Chondrocyte (in vitro differentiated cells): Measurements from ENCODE around the gene APOB. TPM values are rescaled to one million over a fixed set of nuclear protein-coding genes. Genes with fewer than 3 reads are reported as not detected.

Source experiments
- DNase-seq: peaks from one replicate; pipeline ENCODE4 v3.0.0; 2021; ENCODE audit warnings: mixed read lengths, low spot score
- H3K27ac Mint-ChIP-seq: one replicate; pipeline ENCODE4 v1.8.0; 2021; ENCODE audit warnings: mild to moderate bottlenecking, moderate library complexity, mixed read lengths; ENCODE audit not compliant: unreplicated experiment
- H3K27me3 Mint-ChIP-seq: 2 replicates; pipeline ENCODE4 v1.8.0; 2021; ENCODE audit warnings: low read depth, mixed read lengths
- H3K36me3 Mint-ChIP-seq: 2 replicates; pipeline ENCODE4 v1.8.0; 2021; ENCODE audit warnings: low read depth, mixed read lengths
- H3K4me1 Mint-ChIP-seq: 2 replicates; pipeline ENCODE4 v1.8.0; 2021; ENCODE audit warnings: low read depth, mild to moderate bottlenecking, mixed read lengths
- H3K4me3 Mint-ChIP-seq: one replicate; pipeline ENCODE4 v1.8.0; 2021; ENCODE audit warnings: mild to moderate bottlenecking, moderate library complexity, mixed read lengths; ENCODE audit not compliant: unreplicated experiment
- H3K9me3 Mint-ChIP-seq: 2 replicates; pipeline ENCODE4 v1.8.0; 2021; ENCODE audit warnings: low read depth, mixed read lengths
- total RNA-seq: library from RNA; stranded (reverse); gene quantifications from 3 replicates; pipeline ENCODE4 v1.2.1, GENCODE V29; 2021
- TF ChIP-seq, protein P1 (sequence below): fragments of 200-600 bp; sonication (generic); IDR thresholded peaks from 2 replicates; pipeline ENCODE4 v1.5.0; 2021; ENCODE audit warnings: antibody characterized with exemption, mild to moderate bottlenecking, moderate library complexity

The APOB gene
- total RNA-seq, 1 donor from 2014 or later = 0.32 TPM

DNA sequence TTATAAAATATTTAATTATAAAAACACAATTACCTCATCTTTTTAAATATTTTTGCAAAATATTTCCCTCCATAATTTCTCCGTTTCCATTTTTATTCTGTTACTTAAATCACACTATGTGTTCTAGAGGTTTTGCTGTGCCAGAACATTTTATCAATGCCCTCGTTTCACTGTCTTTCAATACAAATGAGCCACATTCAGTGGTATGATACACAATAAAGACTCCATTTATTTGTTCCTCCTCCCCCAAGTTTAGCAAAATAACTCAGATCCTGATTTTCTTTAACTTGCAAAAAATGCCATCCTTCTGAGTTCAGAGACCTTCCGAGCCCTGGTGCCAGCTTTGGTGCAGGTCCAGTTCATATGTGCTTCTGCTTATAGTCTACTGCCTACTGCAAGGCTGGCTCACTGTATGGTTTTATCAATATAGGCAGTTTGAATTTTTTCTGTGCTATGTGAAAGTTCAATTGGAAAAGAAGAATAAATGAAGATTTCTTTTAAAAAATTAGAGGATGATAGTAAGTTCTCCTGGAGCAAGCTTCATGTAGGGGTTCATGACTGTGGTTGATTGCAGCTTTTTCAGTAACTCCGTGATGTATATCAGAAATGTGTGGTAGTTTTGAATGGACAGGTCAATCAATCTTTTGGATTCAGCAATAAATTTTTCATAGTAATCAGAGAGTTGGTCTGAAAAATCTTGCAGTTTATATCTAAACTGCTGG, 42.5 kb downstream of the APOB start:
- Mint-ChIP-seq H3K36me3 (peaks cover 2% of the 10 kb centered on the region), H3K4me3 (no peak overlapping the region), H3K4me1 (no peaks in the 10 kb centered on the region), H3K9me3 (peaks cover 6% of the 10 kb centered on the region), H3K27ac (no peak overlapping the region), H3K27me3 (peaks cover 25% of the 10 kb centered on the region)
- no peak for DNase-seq
- TF ChIP-seq, protein P1, sequence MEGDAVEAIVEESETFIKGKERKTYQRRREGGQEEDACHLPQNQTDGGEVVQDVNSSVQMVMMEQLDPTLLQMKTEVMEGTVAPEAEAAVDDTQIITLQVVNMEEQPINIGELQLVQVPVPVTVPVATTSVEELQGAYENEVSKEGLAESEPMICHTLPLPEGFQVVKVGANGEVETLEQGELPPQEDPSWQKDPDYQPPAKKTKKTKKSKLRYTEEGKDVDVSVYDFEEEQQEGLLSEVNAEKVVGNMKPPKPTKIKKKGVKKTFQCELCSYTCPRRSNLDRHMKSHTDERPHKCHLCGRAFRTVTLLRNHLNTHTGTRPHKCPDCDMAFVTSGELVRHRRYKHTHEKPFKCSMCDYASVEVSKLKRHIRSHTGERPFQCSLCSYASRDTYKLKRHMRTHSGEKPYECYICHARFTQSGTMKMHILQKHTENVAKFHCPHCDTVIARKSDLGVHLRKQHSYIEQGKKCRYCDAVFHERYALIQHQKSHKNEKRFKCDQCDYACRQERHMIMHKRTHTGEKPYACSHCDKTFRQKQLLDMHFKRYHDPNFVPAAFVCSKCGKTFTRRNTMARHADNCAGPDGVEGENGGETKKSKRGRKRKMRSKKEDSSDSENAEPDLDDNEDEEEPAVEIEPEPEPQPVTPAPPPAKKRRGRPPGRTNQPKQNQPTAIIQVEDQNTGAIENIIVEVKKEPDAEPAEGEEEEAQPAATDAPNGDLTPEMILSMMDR = no peak

DNA sequence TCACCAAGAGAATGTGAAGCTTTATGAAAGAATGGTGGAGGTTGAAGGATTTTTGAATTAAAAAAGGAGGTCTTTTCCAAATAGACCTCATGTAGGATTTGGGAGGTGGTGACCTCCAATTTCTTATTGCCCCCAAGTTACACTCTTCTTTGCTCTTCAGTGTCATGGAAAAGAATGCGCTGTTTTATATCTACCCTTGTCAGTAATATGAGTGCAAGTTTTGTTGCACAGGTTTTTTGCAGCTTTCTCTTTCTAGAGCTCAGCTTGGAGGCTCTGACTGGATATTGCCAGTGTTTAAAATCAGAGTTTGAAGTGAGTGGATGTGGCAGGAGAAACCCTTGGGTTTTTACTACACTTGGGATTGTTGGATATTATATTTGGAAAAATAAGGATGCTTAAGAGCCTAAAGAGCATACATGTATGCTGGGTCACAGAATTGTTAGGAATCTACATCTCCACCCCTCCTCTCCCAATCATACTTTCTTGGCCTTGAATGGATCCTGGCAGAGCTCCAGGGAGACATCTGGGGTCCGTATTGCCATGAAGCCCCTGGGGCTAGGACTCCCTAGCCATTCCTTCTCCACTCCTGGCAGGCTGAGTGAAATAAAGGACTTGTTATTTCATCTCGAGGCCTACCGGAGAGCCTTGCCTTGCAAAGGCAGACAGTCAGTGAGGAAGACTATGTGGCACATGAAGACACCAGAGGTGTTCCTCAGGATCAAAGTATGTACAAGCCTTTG, 43.8 kb downstream of the APOB start:
- H3K4me3 Mint-ChIP-seq = no peak overlapping the region
- peaks cover 21% of the 10 kb centered on the region for H3K27me3 Mint-ChIP-seq
- H3K9me3 Mint-ChIP-seq = no peaks in the 10 kb centered on the region
- TF ChIP-seq, protein P1 = no peak
- no peak overlapping the region for H3K27ac Mint-ChIP-seq
- H3K36me3 Mint-ChIP-seq = no peaks in the 10 kb centered on the region
- H3K4me1 Mint-ChIP-seq = no peaks in the 10 kb centered on the region
- no peak for DNase-seq

DNA sequence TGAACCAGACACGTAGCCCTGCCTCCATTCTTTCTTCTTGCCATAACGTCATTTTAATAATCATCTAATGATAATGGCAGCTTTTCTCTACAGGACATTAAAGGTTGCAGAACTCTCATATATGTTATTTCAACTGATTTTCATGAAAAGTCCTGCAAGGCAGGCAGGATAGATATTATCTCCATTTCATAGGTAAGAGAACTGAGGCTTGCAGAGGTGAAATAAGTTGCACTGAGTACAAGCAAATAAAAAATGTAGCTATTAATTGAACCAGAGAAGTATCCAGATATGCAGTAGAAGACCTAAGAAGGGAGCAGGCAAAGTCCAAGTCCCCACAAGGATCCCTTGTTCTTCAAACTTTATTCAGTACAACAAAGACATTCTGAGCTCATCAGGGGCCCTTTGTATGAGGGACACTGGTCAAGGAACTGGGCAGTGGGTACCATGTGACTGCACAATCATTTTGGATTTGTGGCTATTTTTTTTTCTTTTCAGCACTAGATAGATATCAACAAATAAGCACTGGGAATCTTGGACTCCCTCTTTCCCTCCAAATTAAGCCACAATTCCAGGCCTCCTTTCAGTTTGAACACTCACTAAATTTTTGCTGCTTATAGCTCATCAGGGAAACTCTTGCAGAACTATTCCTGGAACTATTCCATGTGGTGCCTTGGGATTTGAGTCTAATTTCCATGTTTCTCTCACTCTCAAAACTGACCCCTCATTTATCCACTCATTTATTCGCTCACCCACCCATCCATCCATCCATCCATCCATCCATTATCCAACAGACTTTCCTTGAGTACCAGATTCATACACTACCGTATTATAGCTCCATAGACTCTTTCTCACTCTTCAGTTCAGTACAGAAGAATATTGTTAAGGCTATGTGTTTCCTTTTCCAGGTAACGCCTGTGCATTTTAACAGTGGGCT, 44.6 kb downstream of the APOB start:
- Mint-ChIP-seq H3K27ac (no peak overlapping the region), H3K27me3 (peaks cover 16% of the 10 kb centered on the region), H3K4me3 (no peak overlapping the region), H3K36me3 (no peaks in the 10 kb centered on the region), H3K9me3 (no peaks in the 10 kb centered on the region), H3K4me1 (peaks cover under 1% of the 10 kb centered on the region)
- no peak for DNase-seq
- TF ChIP-seq, protein P1 = no peak

DNA sequence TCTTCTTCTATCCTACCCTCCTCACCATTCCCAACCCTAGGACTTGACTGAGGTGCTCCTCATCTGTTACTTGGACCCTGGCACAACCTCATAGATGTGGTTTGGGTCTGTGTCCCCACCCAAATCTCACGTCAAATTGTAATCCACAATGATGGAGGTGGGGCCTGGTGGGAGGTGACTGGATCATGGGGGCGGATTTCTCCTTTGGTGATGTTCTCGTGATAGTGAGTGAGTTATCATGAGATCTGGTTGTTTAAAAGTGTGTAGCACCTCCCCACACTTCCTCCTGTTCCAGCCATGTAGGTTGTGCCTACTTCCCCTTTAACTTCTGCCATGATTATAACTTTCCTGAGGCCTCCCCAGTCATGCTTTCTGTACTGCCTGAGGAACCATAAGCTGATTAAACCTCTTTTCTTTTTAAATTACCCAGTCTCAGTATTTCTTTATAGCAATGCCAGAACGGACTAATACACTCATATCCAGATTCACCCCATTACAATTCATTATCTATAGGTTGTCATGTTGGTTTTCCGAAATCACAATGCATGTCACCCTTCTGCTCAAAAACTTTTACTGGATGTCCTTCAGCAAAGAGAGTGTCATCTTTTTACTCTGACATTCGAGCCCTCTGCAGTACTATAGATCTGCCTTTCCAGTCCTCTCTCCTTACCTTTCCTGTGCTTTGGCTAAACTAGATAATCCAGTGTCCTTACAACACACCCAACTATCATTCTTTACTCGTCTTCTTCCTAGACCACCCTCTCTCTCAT, 45.7 kb downstream of the APOB start:
- H3K4me3 Mint-ChIP-seq = no peak overlapping the region
- peaks cover 10% of the 10 kb centered on the region for H3K27me3 Mint-ChIP-seq
- DNase-seq = no peak
- H3K4me1 Mint-ChIP-seq = peaks cover 10% of the 10 kb centered on the region
- H3K36me3 Mint-ChIP-seq = no peaks in the 10 kb centered on the region
- no peak overlapping the region for H3K27ac Mint-ChIP-seq
- H3K9me3 Mint-ChIP-seq = no peaks in the 10 kb centered on the region
- TF ChIP-seq, protein P1 = no peak
